HG02852 (cell line): Measurements from ENCODE around the gene HOXC12.

ENCODE experiments used
- ATAC-seq: cut with Tn5 transposase; IDR thresholded peaks from one replicate; pipeline ENCODE4 v1.9.1; 2021; ENCODE audit warnings: mild to moderate bottlenecking, moderate library complexity; ENCODE audit not compliant: unreplicated experiment

Gene HOXC12

GRCh38 chr12:54006559-54007220, 52.0 kb downstream of the HOXC12 start:
- no peak for ATAC-seq

DNA sequence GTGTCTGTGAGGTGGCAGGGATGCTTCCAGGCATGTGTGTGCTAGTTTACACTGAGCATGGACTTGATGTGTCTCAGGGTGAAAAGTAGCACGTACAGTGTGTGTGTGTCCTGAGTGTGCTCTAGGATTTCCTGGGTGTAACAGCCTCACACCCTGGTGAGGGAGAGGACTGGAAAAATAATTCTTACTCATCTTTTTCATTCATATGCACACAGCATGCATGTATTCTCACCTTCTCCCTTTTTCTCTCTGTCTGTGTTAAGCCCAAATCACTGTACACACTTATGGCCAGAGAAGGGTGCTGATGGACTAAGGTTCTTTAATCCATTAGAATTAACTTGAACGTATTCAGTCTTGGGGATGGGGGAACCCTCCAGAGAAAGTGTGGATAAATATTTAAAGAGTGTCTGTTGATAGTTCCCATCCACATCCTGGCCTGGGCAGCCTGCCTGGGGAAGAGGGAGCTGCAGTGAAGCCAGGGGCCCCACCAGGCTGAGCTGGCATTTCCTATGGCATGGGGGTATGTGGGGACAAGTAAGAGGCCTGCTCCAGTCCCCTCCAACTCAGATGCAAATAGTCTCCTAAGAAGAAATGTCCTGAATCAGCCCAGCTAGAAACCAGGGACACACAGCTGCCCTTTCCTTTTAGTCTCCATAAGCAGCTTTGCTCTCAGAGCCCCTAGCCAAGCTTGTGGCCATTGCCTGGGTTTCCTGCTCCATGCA, 53.0 kb downstream of the HOXC12 start:
- ATAC-seq = no peak

DNA sequence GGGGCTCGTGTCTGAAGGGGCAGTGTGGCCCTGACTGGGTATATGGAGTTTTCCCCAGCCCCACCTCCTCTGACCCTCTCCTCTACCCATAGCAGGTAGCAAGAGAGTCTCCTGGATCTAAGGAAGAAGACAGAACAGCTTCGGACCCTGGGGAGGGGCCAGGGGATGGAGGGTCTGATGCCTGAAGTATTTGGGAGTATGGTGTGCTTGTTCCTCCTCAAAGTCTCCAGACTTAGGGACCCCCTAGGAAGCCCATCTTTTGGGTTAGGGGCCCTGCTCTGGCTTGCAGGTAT, 53.5 kb downstream of the HOXC12 start:
- no peak for ATAC-seq
